Left lung (tissue), 10 donors: Measurements from ENCODE around the gene CDC27. TPM values are rescaled to one million over a fixed set of nuclear protein-coding genes. Genes with fewer than 3 reads are reported as not detected.

Source experiments
- ATAC-seq: fragments of 200-7000 bp; cut with Tn5 transposase; one replicate; pipeline ENCODE4 v1.9.1; 2020; ENCODE audit warnings: moderate library complexity
- DNase-seq, 4 donors: peaks; one replicate each; pipeline ENCODE4 v3.0.0-alpha.2; 2013 to 2020
- H3K27ac ChIP-seq, 2 donors: fragments of 200-600 bp; sonication (generic) in 1 of 2; one replicate each; pipeline versions ENCODE4 v1.5.0 to v1.8.0; 2020 to 2021
- H3K27me3 ChIP-seq, 2 donors: fragments of 200-600 bp; sonication (generic) in 1 of 2; one replicate each; pipeline versions ENCODE4 v1.5.0 to v1.8.0; 2020 to 2021
- H3K36me3 ChIP-seq, 2 donors: fragments of 200-600 bp; sonication (generic) in 1 of 2; one replicate each; pipeline versions ENCODE4 v1.5.0 to v1.8.0; 2020 to 2021
- H3K4me1 ChIP-seq, 2 donors: fragments of 200-600 bp; one replicate each; pipeline ENCODE4 v1.8.0; 2021
- H3K4me3 ChIP-seq, 2 donors: fragments of 200-600 bp; sonication (generic) in 1 of 2; one replicate each; pipeline versions ENCODE4 v1.5.0 to v1.8.0; 2020 to 2021; ENCODE audit warnings: mild to moderate bottlenecking in 1 of 2
- H3K9me3 ChIP-seq, 2 donors: fragments of 200-600 bp; sonication (generic) in 1 of 2; one replicate each; pipeline versions ENCODE4 v1.5.0 to v1.8.0; 2020 to 2021
- intact Hi-C, 2 donors: fragments of 100-400 bp; cut with DNase I; formaldehyde crosslinking; loops; one replicate each; pipeline versions ENCODE4 v1.11.2 to v1.14.2; 2022
- polyA plus RNA-seq, 6 donors: library from polyadenylated mRNA; unstranded; fragments of 120-200 nt; gene quantifications; one replicate each; pipeline ENCODE4 v1.2.1, GENCODE V29; 2013; ENCODE audit not compliant: insufficient read length in 6 of 6
- total RNA-seq, 2 donors: library from RNA; stranded (reverse); fragmentation: NEBNext Ultra II Directional; extraction: Animal tissue kit (Norgen Biotek cat#: 25700); gene quantifications; one replicate each; pipeline ENCODE4 v1.2.1, GENCODE V29; 2021
- TF ChIP-seq, protein P1 (sequence below), 2 donors: fragments of 200-600 bp; sonication (generic) in 1 of 2; IDR thresholded peaks; one replicate each; pipeline versions ENCODE4 v1.5.0 to v1.8.0; 2021; ENCODE audit warnings: antibody characterized with exemption in 2 of 2
- donor health status: DM: no; HTN: yes; CAD: no.
- donor health status: DM: no; HTN: no; CAD: no.

Gene CDC27
- total and polyA plus RNA-seq, 8 donors: 59.3 to 85.1 (median 62.9) TPM

- TF ChIP-seq, protein P1, sequence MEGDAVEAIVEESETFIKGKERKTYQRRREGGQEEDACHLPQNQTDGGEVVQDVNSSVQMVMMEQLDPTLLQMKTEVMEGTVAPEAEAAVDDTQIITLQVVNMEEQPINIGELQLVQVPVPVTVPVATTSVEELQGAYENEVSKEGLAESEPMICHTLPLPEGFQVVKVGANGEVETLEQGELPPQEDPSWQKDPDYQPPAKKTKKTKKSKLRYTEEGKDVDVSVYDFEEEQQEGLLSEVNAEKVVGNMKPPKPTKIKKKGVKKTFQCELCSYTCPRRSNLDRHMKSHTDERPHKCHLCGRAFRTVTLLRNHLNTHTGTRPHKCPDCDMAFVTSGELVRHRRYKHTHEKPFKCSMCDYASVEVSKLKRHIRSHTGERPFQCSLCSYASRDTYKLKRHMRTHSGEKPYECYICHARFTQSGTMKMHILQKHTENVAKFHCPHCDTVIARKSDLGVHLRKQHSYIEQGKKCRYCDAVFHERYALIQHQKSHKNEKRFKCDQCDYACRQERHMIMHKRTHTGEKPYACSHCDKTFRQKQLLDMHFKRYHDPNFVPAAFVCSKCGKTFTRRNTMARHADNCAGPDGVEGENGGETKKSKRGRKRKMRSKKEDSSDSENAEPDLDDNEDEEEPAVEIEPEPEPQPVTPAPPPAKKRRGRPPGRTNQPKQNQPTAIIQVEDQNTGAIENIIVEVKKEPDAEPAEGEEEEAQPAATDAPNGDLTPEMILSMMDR (IDR thresholded peaks at IDR 0.05): no peak
These were observed 46.8 kb upstream of the CDC27 start for GRCh38 chr17:47235923-47236322.

DNA sequence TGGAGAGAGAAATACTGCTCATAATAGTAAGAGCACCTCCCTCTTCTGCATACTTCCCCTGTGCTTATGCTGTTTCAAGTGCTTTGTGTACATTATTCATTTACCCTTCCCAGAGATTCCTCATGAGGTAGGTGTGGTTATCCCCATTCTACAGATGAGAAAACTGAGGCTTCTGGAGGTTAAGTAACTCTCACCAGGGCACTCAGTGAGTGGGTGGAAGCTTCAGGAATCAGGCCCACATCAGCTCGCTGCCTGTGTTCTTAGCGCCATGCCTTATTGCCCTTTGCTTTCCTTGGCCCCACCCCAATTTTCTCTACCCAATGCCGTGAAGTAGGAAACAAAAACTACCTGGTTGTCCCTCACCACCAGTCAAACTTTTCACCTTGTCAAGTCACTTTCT lies 46.4 kb upstream of the CDC27 start:
- Histone ChIP-seq H3K9me3 (peaks cover 0 to 5% of the 10 kb centered on the region in 2 donors), H3K36me3 (no peaks in the 10 kb centered on the region), H3K4me3 (no peak overlapping the region), H3K27ac (no peak overlapping the region), H3K27me3 (no peaks in the 10 kb centered on the region), H3K4me1 (peaks cover 13 to 18% of the 10 kb centered on the region in 2 donors)
- no peak for ATAC-seq
- DNase-seq: no peak
- intact Hi-C loops: no loop called here
- TF ChIP-seq, protein P1 (IDR thresholded peaks at IDR 0.05): no peak

More at GRCh38 chr17:47235923-47236322, 46.8 kb upstream of the CDC27 start:
- Histone ChIP-seq H3K27ac (no peak overlapping the region), H3K9me3 (peaks cover 0 to 5% of the 10 kb centered on the region in 2 donors), H3K27me3 (no peaks in the 10 kb centered on the region), H3K4me1 (peaks cover 14 to 19% of the 10 kb centered on the region in 2 donors), H3K4me3 (no peak overlapping the region), H3K36me3 (no peaks in the 10 kb centered on the region)
- DNase-seq (no peak), ATAC-seq (no peak)
- intact Hi-C loops: no loop called here

DNA sequence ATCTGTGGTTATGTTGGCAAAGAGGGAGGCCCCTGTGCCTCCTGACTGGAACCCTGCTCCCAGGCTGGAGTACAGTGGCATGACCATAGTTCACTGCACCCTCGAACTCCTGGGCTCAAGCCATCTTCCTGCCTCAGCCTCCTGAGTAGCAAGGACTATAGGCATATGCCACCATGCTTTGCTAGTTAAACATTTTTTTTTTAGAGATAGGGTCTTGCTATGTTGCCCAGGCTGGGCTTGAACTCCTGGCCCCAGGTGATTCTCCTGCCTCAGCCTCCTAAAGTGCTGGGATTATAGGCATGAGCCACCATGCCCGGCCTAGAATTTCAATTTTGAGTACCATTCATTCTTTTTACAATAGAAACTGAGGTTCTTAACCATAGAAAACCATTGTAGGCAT lies 43.4 kb upstream of the CDC27 start:
- DNase-seq (no peak), ATAC-seq (no peak)
- peaks cover 0 to 2% of the 10 kb centered on the region in 2 donors for H3K9me3 ChIP-seq
- no peaks in the 10 kb centered on the region for H3K36me3 ChIP-seq
- H3K27ac ChIP-seq: no peak overlapping the region
- H3K4me1 ChIP-seq: peaks cover 3 to 16% of the 10 kb centered on the region in 2 donors
- H3K27me3 ChIP-seq: no peaks in the 10 kb centered on the region
- TF ChIP-seq, protein P1 (IDR thresholded peaks at IDR 0.05): no peak
- H3K4me3 ChIP-seq: no peak overlapping the region
- intact Hi-C loops: loop anchor here in 1 of 2 donors (5.0 kb wide), 1 partner anchor 80 kb away; no protein-coding TSS in a partner anchor

DNA sequence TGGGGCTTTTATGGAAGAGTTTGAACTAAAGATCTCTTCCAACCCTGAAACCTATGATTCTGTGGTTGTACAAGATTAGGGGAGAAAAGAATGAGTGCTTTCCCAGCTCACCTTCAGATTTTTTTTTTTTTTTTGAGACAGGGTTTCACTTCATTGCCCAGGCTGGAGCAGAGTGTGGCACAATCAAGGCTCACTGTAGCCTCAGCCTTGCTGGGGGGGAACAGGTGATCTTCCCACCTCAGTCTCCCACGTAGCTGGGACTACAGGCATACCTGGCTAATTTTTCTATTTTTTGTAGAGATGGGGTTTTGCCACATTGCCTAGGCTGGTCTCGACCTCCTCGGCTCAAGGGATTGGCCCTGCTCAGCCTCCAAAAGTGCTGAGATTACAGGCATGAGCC lies 42.8 kb upstream of the CDC27 start:
- Histone ChIP-seq H3K9me3 (no peaks in the 10 kb centered on the region), H3K4me1 (peaks cover 3 to 16% of the 10 kb centered on the region in 2 donors), H3K4me3 (no peak overlapping the region), H3K27ac (no peak overlapping the region), H3K27me3 (no peaks in the 10 kb centered on the region), H3K36me3 (no peaks in the 10 kb centered on the region)
- TF ChIP-seq, protein P1 (IDR thresholded peaks at IDR 0.05): no peak
- intact Hi-C loops: loop anchor here in 1 of 2 donors (5.0 kb wide), 1 partner anchor 80 kb away; no protein-coding TSS in a partner anchor
- DNase-seq: no peak
- no peak for ATAC-seq

DNA sequence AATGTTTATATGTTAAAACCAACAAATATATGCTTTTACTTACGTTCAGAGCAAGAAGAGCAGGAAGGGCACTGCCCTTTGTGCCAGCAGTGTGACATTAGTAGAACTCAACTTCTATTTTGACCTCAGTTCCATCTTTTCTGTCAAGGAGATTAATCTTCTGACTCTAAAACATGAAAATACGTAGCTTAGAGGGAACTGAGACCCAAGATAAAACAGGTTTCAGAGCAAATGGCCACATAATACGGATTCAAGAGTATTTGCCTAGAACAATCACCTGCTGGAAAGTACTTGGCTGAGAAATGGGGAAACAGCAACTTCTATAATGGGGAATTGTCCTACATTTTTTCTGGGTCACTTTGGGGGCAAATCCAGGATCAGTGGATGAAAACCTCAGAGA lies 42.2 kb upstream of the CDC27 start:
- peaks cover 3 to 18% of the 10 kb centered on the region in 2 donors for H3K4me1 ChIP-seq
- no peak overlapping the region for H3K27ac ChIP-seq
- H3K36me3 ChIP-seq: no peaks in the 10 kb centered on the region
- no peaks in the 10 kb centered on the region for H3K27me3 ChIP-seq
- TF ChIP-seq, protein P1 (IDR thresholded peaks at IDR 0.05): no peak
- no peaks in the 10 kb centered on the region for H3K9me3 ChIP-seq
- intact Hi-C loops: loop anchor here in 1 of 2 donors (5.0 kb wide), 1 partner anchor 81 kb away; no protein-coding TSS in a partner anchor
- no peak for DNase-seq
- no peak overlapping the region for H3K4me3 ChIP-seq
- no peak for ATAC-seq
